ENCODE measurements around the gene TIGD4.
"Not testable (repeated sequence)": the region's sequence is repeated elsewhere in the genome, so short reads cannot be mapped to it uniquely, and the experiment has no call there.

TIGD4 gene

DNA sequence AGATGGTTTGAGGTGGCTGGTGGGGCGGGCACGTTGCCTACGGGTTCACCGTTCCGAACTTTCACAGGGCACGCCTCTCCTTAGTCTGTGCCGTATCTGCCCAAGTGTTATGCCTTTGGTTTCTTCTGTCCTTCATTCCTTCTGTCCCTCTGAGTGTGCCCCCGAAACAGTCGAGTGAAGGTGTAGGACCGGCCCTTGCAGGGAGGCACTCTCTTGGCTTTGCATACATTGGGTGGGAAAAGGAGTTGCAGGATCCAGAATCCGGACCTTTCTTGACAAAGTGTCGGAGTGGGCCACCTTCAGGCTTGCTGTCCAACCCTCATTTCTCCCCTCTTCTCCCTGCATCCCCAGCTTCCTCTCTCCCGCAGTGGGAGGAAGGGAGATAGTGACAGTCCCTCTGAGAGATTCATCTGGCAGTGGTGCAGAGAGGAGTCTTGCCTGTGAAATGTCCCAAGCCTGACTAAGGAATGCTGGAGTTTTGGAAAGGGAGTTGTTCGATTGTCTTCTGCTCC lies 793 bp upstream of the TIGD4 start:
- DNase-seq = no peak

DNA sequence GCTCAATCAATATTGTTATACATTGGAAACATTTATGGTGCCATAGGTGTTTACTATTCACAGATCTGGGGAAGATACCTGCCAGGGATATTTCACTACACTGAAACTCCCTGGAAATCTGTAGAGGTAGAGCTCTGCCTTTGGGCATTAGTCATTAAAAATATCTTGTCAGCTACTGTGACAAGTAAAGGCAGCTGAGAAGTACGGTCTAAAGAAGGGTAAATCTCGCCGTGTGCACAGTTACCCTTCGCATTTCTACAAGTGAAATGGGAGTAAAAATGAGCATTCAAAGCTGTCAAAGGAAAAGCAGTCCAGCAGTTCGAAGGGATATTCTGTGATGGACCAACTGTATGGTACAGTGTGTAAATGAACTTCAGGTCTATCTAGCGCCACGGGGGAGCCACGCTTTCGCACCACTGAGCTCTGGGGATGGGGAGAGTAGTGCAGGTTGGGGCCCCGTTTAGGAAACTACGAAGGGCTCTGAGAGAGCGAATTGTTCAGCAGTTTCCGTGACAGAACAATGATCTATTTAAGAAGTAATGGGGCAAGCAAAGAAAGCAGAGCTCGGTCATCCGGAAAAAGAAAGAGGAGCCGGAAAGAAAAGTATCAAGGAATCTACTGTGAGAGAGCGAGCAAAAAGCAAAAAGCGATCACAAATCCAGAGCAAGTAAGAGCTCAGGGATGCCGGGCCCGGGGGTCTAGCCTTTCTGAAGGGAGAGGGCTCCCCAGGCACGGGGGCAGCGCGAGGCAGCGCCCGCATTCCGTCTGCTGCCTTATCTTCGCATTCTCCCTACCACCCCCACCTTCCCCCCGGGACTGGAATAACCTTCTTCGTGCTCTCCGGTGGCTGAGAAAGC lies 646 bp downstream of the TIGD4 start:
- no peak for DNase-seq

GRCh38 chr4:152777488-152777887 lies 2.0 kb downstream of the TIGD4 start:
- DNase-seq = no peak

DNA sequence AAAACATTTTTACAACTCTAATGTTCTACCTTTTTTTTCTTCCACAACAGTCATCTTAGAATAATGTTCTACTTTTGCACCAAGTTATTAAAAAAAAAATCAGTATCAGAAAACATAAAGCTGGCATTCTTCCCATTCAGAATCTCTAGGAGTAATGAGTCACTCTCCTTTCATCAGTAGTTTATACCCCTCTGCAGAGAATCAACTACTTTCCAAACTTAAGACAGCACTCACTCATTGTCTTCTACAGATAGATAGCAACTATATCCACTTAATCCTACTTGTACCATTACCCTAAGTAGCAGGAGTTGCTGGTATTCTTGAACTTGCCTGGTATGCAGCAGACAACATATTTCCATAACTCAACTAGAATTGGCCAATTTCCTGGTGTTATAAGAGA lies 3.2 kb downstream of the TIGD4 start:
- no peak for DNase-seq

DNA sequence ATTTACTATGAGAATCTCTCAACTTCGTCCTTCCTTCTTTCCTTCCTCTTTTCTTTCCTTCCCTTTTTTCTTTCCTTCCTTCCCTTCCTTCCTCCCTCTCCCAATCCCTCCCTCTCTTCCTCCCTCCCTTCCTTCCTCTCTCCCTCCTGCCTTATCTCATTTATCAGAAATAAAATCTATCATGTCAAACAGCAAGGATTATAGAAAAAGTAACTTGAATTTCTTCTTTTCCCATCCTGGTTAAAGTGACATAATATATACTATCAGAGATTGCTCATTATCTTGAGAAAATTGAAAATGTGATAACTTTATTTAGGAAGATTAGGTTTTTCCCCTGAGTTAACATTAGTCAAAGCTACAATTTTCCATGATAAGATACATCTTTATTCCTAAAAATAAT lies 5.6 kb downstream of the TIGD4 start:
- no peak for DNase-seq

DNA sequence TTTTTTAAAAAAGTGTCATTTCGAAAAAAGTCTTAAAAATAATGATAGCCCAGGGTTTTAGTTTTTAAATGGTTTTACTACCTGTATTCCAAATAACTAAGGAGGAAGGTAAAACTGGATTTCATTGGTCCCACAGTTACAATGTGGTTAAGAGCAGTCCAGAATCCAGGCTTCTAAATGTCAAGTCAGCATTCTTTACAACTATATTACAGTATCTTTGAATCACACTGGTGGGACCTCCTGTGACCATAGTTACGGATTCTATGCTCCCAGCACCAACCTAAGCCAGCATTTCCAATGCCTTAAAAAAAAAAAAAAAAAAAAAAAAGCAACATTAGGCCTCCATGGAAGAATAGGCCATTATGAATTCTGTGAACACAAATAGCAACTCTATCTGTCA lies 6.2 kb downstream of the TIGD4 start:
- no peak for DNase-seq

DNA sequence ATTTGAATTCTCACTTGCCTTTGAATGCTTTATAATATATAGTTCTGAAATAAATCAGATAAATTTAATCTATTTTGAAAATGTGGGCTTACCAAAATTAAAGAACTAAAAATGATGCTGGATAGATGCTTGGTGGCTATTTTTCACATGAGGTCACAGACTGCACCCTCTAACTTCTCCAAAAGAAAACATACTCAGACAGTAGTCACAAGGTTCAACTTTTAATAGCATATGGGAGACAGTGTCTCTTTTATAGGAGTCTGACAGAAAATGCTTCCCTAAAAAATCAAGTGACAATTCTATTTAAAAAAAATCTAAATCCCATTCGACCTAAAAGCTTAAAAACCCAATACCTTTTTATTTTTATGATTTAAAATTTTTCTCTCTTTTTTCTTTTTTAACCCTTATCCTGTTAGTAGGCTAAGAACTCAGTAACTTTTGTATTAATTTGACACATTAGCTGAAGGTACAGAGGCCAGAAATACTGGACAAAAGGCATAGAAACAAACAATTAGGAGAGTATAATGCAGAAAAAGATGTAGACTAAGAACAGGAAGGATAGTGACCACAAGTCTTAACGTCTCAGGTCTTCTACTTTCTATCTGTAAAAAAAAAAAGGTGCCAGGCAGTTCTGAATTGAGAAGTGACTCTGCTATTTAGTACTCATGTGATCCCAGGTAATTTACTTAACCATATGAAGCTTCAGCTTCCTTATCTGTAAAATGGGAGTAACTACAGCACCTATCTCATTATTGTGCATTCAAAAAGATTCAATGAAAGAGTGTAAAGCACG lies 7.6 kb downstream of the TIGD4 start:
- DNase-seq = no peak

DNA sequence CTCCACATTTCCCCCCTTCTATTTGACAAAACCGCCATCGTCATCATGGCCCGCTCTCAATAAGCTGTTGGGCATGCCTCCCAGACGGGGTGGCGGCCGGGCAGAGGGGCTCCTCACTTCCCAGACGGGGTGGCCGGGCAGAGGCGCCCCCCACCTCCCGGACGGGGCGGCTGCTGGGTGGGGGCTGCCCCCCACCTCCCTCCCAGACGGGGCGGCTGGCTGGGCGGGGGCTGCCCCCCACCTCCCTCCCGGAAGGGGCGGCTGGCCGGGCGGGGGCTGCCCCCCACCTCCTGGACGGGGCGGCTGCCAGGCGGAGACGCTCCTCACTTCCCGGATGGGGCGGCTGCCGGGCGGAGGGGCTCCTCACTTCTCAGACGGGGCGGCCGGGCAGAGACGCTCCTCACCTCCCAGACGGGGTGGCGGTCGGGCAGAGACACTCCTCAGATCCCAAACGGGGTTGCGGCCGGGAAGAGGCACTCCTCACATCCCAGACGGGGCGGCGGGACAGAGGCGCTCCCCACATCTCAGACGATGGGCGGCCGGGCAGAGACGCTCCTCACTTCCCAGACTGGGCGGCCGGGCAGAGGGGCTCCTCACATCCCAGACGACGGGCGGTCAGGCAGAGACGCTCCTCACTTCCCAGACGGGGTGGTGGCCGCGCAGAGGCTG lies 14.3 kb downstream of the TIGD4 start:
- not testable (repeated sequence) for DNase-seq

- DNase-seq = no peak
Observed at GRCh38 chr4:152763796-152764195, 15.7 kb downstream of the TIGD4 start.

DNA sequence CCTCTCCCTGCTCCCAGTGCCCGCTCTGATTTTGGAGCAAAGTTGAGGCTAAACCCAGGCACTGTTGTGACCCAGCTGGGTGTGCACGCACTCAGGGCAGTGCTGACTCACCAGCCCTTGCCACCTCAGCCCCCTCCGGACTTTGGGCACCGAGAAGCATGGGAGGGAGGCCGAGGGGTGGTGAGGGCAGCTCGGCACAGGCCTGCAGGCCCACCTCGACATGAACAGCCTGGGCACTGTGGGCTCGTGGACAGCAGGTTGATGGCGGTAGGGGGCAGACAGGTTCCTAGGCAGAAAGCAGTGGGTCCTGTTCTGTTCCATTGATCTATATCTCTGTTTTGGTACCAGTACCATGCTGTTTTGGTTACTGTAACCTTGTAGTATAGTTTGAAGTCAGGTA lies 30.9 kb downstream of the TIGD4 start:
- no peak for DNase-seq

- DNase-seq = no peak
Observed at GRCh38 chr4:152747444-152747843, 32.1 kb downstream of the TIGD4 start.

- DNase-seq = no peak
Observed at GRCh38 chr4:152738827-152739226, 40.7 kb downstream of the TIGD4 start.

GRCh38 chr4:152735906-152736305 lies 43.6 kb downstream of the TIGD4 start:
- no peak for DNase-seq

GRCh38 chr4:152735396-152735859 lies 44.1 kb downstream of the TIGD4 start:
- no peak for DNase-seq

DNA sequence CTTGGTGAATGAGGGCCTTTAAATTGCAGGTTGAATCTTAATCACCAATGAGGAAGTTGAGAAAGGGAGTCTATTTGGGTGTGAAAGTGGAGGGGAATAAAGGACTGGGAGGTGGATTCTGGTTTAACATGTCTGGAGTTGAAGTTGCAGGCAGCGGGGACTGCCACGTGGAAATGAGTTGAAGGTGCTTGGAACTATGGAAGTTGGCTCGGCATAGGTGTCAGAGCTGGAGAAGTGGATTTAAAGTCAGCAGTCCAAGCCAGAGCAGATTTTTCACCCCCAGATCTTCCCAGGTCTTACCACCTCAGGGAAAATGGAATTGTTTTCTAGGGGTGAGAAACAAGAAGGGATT lies 44.9 kb downstream of the TIGD4 start:
- no peak for DNase-seq

DNA sequence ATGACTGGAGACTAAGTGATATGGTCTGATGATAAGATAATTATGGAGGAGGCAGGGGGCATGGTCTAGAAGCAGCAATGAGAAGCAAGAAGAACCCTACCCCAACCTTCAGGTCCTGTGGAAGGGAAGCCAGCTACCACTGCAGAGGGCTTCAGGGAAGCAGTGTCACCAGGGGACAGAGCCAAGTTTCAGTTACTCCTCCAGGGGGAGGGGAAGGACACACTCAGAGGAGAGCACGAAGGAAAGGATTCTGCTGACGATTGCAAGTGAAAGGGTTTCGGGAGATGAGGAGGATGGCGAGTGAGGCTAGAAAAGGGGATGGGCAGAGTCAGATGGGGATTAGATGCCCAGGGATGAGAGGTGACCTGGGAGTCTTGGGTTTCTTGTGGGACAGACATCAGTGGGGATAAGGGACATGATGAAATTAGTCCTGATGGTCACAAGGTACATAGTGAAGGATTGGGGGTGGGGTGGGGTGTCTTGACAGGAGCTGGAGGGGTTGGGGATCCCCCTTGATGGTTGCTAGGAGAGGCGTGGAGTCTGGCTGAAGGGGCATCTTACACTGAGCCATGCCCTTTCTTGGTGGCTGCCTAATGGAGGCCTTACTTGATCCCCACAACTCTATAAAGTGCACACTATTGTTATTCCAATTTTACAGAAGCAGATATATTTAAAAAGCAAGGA lies 45.4 kb downstream of the TIGD4 start:
- no peak for DNase-seq

- DNase-seq = no peak
Observed at GRCh38 chr4:152731997-152732396, 47.5 kb downstream of the TIGD4 start.

DNA sequence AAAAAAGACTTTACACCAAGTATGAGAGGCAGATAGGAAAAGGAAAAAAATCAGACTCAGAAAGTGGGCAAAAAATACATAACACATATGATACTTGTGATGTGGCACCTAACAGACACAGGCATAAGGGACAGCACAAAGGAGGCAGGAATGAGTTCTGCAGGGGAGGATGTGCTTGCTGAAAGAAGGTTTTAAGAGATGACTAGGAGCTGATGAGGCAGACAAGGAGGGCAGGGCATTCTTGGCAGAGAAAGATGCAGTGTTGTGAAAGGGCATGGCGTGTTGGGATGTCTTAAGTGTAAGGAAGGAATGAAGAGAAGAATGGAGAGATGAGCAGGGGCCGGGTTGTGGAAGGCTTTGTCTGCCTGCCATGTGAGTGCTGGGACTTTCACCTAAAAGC lies 50.1 kb downstream of the TIGD4 start:
- no peak for DNase-seq

DNA sequence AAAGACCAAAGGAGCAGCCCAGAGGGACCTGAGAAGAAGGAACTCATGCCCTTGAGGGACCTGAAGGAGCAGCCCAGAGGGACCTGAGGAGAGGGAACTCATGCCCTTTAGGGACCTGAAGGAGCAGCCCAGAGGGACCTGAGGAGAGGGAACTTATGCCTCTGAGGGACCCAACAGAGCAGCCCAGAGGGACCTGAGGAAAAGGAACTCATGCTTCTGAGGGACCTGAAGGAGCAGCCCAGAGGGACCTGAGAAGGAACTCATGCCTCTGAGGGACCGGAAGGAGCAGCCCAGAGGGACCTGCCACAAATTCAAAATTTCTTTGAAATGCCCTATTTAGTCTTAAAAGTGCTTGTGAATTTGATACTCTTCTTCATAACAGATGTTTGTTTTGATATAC lies 51.2 kb downstream of the TIGD4 start:
- DNase-seq = no peak

DNA sequence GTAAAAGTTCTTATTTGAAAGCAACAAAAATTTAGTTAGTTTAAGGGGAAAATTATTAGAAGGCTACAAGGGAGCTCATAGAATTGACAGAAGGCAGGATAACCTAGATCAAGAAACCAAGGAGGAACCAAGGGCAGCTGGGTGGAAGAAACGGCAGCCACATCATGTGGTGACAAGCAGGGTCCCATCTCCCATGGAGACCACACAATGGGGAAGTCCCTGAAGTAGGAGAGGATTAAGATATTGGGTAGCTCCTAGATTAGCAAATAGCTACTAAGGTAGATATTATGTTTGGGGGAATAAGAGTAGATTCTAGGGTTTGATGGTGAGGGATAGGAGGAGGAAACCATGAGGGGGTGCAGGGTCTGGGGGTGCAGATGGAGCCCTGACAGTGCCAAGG lies 51.7 kb downstream of the TIGD4 start:
- DNase-seq = no peak

DNA sequence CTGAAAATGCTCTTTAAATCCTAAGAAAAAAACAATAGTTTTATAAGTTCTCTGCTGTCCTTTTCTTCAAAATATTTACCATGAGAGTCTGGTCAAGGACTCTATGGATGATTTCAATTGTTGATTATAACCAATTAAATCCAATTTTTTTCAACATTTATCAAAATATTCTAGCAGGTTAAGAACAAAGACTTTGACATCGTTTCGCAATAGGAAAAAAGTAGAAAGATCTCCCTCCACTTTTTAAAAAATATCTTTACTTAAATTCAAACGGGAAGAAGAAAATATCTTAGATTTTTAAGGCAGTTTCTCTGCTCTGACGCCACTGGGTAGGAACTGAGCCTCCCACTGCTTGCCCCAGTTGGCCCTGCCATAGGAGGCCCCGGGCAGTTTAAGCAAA lies 55.0 kb downstream of the TIGD4 start:
- no peak for DNase-seq

- no peak for DNase-seq
Observed at GRCh38 chr4:152723236-152723635, 56.3 kb downstream of the TIGD4 start.

Measured in SIG-M5 (cell line).